Caco-2 (cell line): Measurements from ENCODE around the gene KIF21A. TPM values are rescaled to one million over a fixed set of nuclear protein-coding genes. Genes with fewer than 3 reads are reported as not detected.

ENCODE experiments used
- BruUV-seq: library from RNA; stranded (reverse); fragments of 400-500 nt; replicated peaks from 2 replicates; lab custom pipeline; 2021; lab: Mats Ljungman, UMichigan
- CTCF ChIA-PET: fragments of 300-600 bp; sonication (Branson Sonifier 250); formaldehyde crosslinking; loops from one replicate; lab custom pipeline; 2022; ENCODE audit warnings: antibody characterized with exemption; lab: Charles Lee
- POLR2A ChIA-PET: fragments of 300-600 bp; sonication (Branson Sonifier 250); formaldehyde crosslinking; loops from one replicate; lab custom pipeline; 2022; ENCODE audit warnings: antibody characterized with exemption; lab: Charles Lee
- DNase-seq, 2 experiments: peaks; one replicate each; pipeline versions ENCODE4 v3.0.0 to v3.0.0-alpha.2; 2020 to 2022
- H3K27me3 ChIP-seq: replicated peaks from 2 replicates; pipeline ENCODE4 v1.6.0; 2011; ENCODE audit warnings: low read length; ENCODE audit not compliant: control insufficient read depth, insufficient read depth
- H3K36me3 ChIP-seq: 2 replicates; pipeline ENCODE4 v1.5.1; 2011; ENCODE audit warnings: low read length; ENCODE audit not compliant: control insufficient read depth, insufficient read depth
- H3K4me1 ChIP-seq: fragments of 250-450 bp; sonication (Bioruptor Pico); 2 replicates; pipeline ENCODE4 v1.5.1; 2020; ENCODE audit warnings: mild to moderate bottlenecking
- H3K4me3 ChIP-seq: 2 replicates; pipeline ENCODE4 v1.5.1; 2011; ENCODE audit warnings: low read depth, mild to moderate bottlenecking, control low read depth, low read length
- H3K9me3 ChIP-seq: fragments of 250-450 bp; sonication (Bioruptor Pico); 2 replicates; pipeline ENCODE4 v1.5.1; 2020; ENCODE audit warnings: mild to moderate bottlenecking, moderate library complexity
- H3K27ac Mint-ChIP-seq: one replicate; pipeline ENCODE4 v1.8.0; 2022; ENCODE audit warnings: mixed read lengths; ENCODE audit not compliant: unreplicated experiment
- H3K27me3 Mint-ChIP-seq: one replicate; pipeline ENCODE4 v1.8.0; 2022; ENCODE audit warnings: mixed read lengths; ENCODE audit not compliant: insufficient read depth, unreplicated experiment
- H3K36me3 Mint-ChIP-seq: one replicate; pipeline ENCODE4 v1.8.0; 2022; ENCODE audit warnings: mild to moderate bottlenecking, mixed read lengths; ENCODE audit not compliant: insufficient read depth, unreplicated experiment
- H3K4me1 Mint-ChIP-seq: one replicate; pipeline ENCODE4 v1.8.0; 2022; ENCODE audit warnings: low read depth, mixed read lengths; ENCODE audit not compliant: unreplicated experiment
- H3K4me3 Mint-ChIP-seq: one replicate; pipeline ENCODE4 v1.8.0; 2022; ENCODE audit warnings: mild to moderate bottlenecking, moderate library complexity, mixed read lengths; ENCODE audit not compliant: unreplicated experiment
- H3K9me3 Mint-ChIP-seq: one replicate; pipeline ENCODE4 v1.8.0; 2022; ENCODE audit warnings: mixed read lengths; ENCODE audit not compliant: unreplicated experiment
- CTCF ChIP-seq, 2 experiments: fragments of 200-600 bp in 1 of 2; IDR thresholded peaks; 1 replicate in 1 of 2; 2 replicates in 1 of 2; pipeline versions ENCODE4 v1.5.1 to v1.8.0; 2011 to 2022; ENCODE audit warnings: antibody characterized with exemption in 1 of 2, control low read depth in 1 of 2, inconsistent platforms in 1 of 2, low read depth in 1 of 2, low read length in 1 of 2, mild to moderate bottlenecking in 1 of 2, moderate library complexity in 1 of 2; ENCODE audit not compliant: insufficient read depth in 1 of 2, severe bottlenecking in 1 of 2, unreplicated experiment in 1 of 2
- intact Hi-C: fragments of 100-400 bp; cut with micrococcal nuclease; formaldehyde crosslinking; loops from one replicate; pipeline ENCODE4 v1.10.0; 2022; ENCODE audit not compliant: unreplicated experiment
- total RNA-seq: library from RNA; stranded (reverse); gene quantifications from 2 replicates; pipeline ENCODE4 v1.2.3, GENCODE V29; 2022

Gene KIF21A
- total RNA-seq, 1 experiment from 2014 or later = 77.5 TPM

DNA sequence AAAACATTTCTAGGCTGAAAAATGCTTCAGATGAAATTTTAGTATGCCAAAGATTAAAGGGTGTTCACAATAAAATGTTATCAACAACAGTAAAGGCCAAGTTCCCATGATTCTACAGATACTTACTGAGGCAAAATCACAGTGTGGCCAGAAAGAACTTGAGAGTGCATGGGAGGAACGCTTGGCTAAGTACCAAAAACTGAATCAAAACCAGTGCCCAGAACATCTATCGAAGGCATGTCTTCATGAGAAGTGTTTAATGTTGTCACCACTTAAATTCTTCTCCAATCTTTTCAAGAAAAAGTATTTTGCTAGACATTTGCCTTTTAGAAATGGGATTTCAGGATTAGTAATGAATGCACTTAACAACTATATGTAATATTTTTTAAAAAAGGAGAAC lies 41.5 kb downstream of the KIF21A start:
- Histone ChIP-seq H3K9me3 (no peaks in the 10 kb centered on the region), H3K27me3 (no peaks in the 10 kb centered on the region), H3K4me3 (no peak overlapping the region), H3K4me1 (peaks cover 3% of the 10 kb centered on the region), H3K36me3 (no peaks in the 10 kb centered on the region)
- DNase-seq = no peak
- H3K9me3 Mint-ChIP-seq = no peaks in the 10 kb centered on the region
- H3K4me1 Mint-ChIP-seq = peaks cover 2% of the 10 kb centered on the region
- CTCF ChIA-PET = no interaction called here
- H3K4me3 Mint-ChIP-seq = no peak overlapping the region
- no TSS peak for BruUV-seq
- TF ChIP-seq CTCF (IDR thresholded peaks at IDR 0.05; ENCODE audit: insufficient read depth in 1 of 2, low read depth in 1 of 2, low read length in 1 of 2, severe bottlenecking in 1 of 2, unreplicated experiment in 1 of 2) = no peak
- intact Hi-C loops = no loop called here
- H3K27me3 Mint-ChIP-seq = no peaks in the 10 kb centered on the region
- H3K36me3 Mint-ChIP-seq = no peaks in the 10 kb centered on the region
- POLR2A ChIA-PET = no interaction called here
- H3K27ac Mint-ChIP-seq = no peak overlapping the region

GRCh38 chr12:39395866-39396265 lies 47.1 kb downstream of the KIF21A start:
- peaks cover 5% of the 10 kb centered on the region for H3K36me3 Mint-ChIP-seq
- Histone ChIP-seq H3K4me1 (peaks cover 10% of the 10 kb centered on the region), H3K27me3 (no peaks in the 10 kb centered on the region), H3K9me3 (no peaks in the 10 kb centered on the region), H3K4me3 (no peak overlapping the region), H3K36me3 (no peaks in the 10 kb centered on the region; the same call in 1 of the 2 replicates)
- POLR2A ChIA-PET = no interaction called here
- H3K4me3 Mint-ChIP-seq = peak overlapping the region; percentile 5
- peak overlapping the region; percentile 16 for H3K27ac Mint-ChIP-seq
- CTCF ChIA-PET = no interaction called here
- DNase-seq = peak in 1 of 2 experiments; percentile 44
- intact Hi-C loops = no loop called here
- no TSS peak for BruUV-seq
- H3K9me3 Mint-ChIP-seq = no peaks in the 10 kb centered on the region
- H3K27me3 Mint-ChIP-seq = no peaks in the 10 kb centered on the region
- H3K4me1 Mint-ChIP-seq = peaks cover 31% of the 10 kb centered on the region
- TF ChIP-seq CTCF (IDR thresholded peaks at IDR 0.05; ENCODE audit: insufficient read depth in 1 of 2, low read depth in 1 of 2, low read length in 1 of 2, severe bottlenecking in 1 of 2, unreplicated experiment in 1 of 2) = no peak

- H3K4me3 Mint-ChIP-seq = no peak overlapping the region
- TF ChIP-seq CTCF (IDR thresholded peaks at IDR 0.05; ENCODE audit: insufficient read depth in 1 of 2, low read depth in 1 of 2, low read length in 1 of 2, severe bottlenecking in 1 of 2, unreplicated experiment in 1 of 2) = no peak
- no peaks in the 10 kb centered on the region for H3K9me3 Mint-ChIP-seq
- Histone ChIP-seq H3K36me3 (no peaks in the 10 kb centered on the region; the same call in 1 of the 2 replicates), H3K27me3 (no peaks in the 10 kb centered on the region), H3K4me1 (peaks cover 13% of the 10 kb centered on the region), H3K4me3 (no peak overlapping the region), H3K9me3 (no peaks in the 10 kb centered on the region)
- H3K4me1 Mint-ChIP-seq = peaks cover 31% of the 10 kb centered on the region
- no peak for DNase-seq
- intact Hi-C loops = no loop called here
- CTCF ChIA-PET = no interaction called here
- POLR2A ChIA-PET = no interaction called here
- peaks cover 5% of the 10 kb centered on the region for H3K36me3 Mint-ChIP-seq
- no peaks in the 10 kb centered on the region for H3K27me3 Mint-ChIP-seq
- H3K27ac Mint-ChIP-seq = no peak overlapping the region
- BruUV-seq = no TSS peak
Observed at GRCh38 chr12:39393890-39394289, 49.0 kb downstream of the KIF21A start.
